SIG-M5 treated with dmso at 0.1 percent for 504 hours (cell line): ENCODE results near the gene TIMM29.

Experiments used
- DNase-seq: peaks from one replicate; lab custom pipeline; 2025; ENCODE audit not compliant: unreplicated experiment; lab: John Stamatoyannopoulos, UW

TIMM29 gene

DNA sequence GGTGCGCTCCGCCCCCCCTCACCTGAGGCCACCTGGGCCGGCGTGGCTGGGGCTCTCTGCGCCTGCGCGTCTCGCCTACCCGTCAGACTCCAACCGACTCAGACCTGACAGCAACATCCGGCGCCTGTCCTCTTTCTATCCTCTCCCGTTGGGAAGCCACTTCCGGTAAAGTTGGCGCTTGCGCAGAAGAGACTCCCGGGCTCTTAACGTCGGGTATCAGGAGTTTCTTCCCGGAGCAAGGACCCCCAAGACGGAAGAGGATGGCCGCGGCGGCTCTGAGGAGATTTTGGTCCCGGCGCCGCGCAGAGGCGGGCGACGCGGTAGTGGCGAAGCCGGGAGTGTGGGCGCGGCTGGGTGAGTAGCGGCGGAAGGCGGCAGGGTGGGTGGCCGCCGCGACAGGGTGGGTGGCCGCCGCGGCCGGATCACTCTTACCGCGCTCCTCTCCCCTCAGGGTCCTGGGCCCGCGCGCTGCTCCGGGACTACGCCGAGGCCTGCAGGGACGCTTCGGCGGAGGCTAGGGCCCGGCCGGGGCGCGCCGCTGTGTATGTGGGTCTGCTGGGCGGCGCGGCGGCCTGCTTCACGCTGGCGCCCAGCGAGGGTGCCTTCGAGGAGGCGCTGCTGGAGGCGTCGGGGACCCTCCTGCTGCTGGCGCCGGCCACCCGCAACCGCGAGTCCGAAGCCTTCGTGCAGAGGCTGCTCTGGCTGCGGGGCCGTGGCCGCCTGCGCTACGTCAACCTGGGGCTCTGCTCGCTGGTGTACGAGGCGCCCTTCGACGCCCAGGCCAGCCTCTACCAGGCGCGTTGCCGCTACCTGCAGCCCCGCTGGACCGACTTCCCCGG, at the start of gene TIMM29, which contains the start of gene YIPF2:
Gene TIMM29 (plus strand): TSS at position 249 of the 839 bp plus-strand sequence. CDS start 12 bp downstream, at position 261.
Gene YIPF2 (minus strand): TSS at position 77 of the 839 bp plus-strand sequence. CDS start 229 bp downstream, outside the sequence.
- peak; percentile 98 for DNase-seq

DNA sequence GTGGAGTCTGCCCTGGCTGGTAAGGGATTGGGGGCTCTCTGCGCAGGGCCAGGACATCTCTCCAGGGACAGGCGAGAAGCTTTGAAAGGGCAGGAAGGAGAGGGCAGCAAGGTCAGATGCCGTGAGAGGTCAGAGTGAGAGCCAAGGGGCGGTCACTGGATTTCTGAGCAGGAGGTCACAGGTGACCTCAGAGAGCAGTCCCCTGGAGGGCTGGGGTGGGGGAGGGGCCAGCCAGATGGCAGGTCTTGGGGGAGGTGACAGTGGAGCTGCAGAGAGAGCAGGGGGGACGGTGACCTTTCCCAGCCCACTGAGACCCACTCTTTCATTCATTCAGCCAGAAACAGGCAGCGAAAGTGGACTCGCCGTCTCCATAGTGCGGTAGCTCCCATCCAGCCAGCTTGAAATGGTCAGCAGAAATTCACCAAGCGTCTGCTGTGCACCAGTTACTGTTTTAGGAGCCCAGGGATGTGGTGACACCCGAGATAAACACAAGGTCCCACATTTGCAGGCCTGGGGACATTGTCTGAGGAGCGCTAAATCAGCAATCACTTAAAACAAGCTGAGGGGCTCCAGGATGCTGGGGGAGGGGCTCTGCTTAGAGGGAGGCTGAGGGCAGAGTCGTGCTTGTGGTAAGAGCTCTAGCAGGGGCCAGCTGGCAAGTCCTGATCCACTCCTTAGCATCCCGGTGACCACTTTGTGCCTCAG, 47.1 kb upstream of the TIMM29 start:
- no peak for DNase-seq

DNA sequence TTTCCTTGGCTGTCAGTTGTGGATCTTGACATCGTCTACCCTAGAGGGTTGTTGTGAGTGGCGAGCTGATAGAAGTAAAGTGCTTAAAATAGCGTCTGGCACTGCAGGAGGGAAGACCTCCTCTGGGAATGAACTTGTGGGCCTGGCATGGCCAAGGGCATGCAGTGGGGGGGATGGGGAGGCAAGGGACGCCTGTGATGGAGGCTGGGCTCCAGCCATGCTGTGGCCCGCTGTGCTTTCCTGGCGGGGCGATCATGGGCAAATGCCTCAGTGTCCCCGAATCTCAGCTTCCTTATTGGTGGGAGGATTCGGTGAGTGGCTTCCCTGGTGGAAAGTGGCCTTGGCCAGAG, 46.5 kb upstream of the TIMM29 start:
- DNase-seq: no peak

DNA sequence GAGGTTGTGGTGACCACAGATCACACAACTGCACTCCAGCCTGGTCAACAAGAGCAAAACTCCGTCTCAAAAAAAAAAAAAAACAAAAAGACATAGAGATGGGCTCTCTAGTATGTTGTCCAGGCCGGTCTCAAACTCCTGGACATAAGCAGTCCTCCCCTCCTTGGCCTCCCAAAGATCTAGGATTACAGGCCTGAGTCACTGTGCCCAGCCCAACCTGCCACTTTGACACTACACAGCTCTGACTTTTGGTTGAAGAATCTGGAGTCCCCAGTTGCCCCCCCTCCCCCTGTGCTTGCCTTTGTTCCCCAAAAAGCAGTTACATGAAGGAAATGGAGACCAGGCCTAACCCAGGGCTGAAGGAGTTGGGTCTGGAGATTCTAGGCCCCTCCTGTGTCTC, 44.3 kb upstream of the TIMM29 start:
- no peak for DNase-seq

DNA sequence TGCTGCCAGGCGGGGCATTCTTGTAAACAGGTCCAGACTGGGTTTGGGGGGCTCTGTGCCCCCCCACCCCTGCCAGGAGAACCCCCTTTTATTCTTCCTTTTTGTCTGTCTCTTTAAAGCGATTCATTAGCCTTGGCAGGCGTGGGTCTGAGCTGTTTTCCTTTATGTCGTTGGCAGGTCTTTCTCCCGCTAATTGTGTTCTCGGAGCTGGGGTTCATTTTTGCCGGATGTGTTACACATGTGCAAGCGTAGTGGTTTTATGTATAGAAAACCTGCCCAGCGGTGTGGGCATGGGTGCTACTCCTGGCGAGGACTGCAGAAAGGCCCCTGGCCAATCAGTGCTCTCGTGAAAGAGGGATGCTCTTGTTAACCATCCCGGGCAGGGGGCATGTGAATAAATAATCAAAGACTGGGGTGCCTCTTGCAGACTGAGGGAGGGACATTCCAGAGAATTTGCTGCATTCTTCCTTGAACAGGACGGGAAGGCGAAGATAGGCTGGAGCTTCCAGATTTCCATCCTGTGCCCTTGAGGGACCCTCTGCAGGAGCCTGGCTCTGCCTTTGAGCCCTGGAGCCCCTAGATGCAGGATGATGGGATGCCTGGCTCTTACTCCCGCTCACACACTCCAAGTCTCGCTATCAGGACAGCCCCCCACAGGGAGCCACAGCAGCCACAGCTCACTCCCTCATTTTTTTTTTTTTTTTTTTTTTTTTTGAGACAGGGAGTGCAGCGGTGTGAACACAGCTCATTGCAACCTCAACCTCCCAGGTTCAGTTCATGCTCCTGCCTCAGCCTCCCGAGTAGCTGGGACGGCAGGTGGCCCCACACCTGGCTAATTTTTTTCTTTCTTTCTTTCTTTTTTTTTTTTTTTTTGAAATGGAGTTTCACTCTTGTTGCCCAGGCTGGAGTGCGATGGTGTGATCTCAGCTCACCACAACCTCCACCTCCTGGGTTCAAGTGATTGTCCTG, 43.1 kb upstream of the TIMM29 start:
- no peak for DNase-seq

DNA sequence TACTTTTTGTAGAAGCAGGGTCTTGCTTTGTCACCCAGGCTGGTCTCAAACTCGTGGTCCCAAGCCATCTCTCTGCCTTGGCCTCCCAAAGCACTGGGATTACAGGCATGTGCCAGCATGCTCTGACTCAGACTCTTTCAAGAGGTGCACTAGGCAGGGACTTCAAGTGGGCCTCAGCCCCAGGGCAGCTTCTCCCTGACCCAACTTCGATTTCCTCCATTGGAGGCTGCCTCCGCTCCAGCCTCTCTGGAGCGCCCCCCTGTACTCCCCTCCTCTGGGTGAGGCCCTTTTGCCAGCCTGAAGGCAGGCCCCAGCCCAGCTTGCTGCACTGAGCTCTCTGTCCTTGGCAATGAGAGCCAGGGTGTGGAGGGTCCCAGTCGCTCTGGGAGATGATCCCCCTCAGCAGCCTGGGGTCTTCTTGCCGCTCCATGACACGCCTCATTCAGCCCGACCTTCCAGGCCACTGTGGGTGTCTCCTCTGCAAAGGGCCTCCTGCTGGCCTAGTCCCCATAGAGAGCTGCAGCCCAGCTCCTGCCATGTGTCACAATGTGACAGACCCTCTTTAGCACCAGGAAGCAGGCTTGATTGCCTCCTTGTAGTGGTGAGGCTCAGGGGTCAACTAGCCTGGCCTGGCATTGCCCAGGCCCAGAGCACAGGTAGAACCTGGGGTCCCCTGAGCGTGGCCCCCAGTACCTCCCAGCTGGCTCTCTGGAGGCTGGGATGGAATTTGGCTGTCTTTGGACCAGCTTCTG, 40.8 kb upstream of the TIMM29 start:
- no peak for DNase-seq

DNA sequence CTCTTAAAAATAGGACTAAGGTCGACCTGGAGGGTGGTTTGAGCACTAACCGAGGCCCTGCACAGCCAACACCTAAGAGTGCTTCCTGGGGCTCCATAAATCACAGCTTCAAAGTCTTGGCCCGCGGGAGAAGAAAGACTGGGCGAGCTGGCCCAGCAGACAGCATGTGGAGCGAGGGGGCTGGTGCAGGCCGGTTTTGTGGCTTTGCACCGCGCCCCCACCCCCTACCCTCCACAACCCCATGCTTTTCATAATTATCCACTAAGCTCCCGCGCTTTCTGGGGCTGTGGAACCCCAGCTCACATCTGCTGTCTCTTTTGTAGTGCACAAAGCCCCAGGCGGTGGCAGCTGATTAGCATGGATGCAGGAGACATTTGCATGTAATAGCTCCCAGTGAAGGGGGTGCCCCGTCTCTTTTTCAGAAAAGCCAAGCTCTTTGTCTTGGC, 40.2 kb upstream of the TIMM29 start:
- DNase-seq: no peak

DNA sequence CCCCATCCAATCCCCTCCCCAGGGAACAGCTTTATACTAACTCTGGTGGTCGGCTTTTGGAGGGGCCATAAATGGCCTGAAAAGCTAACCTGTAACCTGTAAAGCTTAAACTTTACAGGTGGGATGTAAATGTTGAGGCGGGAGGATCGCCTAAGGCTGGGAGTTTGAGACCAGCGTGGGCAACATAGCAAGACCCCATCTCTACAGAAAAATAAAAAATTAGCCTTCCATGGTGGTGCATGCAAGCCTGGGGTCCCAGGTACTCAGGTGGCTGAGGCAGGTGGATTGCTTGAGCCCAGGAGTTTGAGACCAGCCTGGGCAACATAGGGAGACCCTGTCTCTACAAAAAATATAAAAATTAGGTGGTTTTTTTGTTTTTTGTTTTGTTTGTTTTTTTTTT, 38.7 kb upstream of the TIMM29 start:
- DNase-seq: no peak

DNA sequence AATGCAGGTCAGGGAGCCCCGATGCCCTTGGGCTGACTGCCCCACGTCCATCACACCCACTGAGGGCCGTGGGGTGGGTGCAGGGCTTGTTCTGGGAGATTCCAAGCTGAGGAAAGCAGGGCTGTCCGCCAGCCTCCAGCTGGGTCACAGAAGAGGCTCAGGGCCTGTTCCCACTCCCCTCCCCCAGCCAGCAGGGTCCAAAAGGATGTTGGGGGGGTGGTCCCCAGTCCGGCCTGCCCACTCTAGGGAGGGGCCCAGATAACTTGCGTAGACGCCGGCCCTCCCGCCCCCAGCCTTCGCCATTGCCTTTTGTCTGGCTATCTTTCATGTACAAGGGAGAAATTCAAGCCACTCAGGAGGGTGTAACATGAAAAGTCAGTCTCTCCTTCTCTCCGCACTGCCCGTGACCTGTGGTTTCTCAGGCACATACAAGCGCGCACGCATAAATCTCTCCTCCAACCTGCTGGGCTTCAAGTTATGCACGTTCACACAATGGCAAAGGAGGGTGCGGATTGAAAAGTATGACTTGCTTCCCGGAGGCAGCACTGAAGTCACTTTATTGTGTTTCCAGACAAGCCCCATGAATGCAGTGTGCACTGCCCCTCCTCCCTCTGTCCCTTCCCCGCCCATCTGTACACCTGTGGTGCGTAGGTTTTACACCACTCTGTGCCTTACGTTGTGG, 37.1 kb upstream of the TIMM29 start:
- no peak for DNase-seq

DNA sequence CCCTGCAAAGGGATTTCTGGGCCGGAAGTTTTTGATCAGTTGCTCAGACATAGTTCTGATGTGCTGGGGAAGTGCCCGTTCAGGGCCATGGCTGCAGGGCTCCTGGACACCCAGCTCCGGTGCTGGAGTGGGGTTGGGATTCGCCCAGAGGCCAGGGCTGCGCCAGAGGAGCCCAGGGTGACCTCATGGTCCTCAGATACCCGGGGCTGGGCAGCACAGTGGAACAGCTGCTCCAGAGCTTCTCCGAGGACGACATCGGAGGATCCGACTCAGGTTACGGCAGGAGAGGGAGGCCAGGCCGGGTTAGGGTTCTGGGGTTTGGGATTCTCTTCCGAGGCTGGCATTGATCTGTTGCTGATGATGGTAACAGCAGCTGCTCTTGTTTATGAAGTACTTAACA, 36.4 kb upstream of the TIMM29 start:
- DNase-seq: no peak

DNA sequence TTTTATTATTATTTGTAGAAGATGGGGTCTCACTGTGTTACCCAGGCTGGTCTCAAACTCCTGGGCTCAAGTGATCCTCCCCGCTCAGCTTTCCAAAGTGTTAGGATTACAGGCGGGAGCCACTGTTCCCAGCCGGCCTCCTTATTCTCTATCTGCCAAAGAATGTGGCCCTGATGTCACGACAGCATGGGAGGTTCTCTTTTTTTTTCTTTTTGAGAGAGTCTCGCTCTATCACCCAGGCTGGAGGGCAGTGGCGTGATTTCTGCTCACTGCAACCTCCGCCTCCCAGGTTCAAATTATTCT, 33.7 kb upstream of the TIMM29 start:
- no peak for DNase-seq

DNA sequence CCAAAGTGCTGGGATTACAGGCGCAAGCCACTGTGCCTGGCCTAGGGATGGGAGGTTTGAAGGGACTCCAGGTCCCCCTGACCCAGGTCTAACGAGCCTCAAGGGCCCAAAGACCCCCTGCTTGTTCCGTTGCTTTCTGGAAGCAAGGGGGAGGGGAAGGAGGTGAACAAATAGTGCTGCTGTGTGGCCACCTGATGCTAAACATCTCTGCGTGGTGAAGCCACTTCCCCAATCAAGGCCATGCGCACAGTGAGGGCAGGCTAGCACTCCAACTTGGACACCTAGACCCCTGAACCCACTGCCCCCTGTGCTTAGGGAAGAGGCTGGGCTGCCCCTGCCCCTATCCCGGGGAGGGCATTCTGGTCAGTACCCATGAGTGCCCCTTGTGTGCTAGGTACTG, 33.2 kb upstream of the TIMM29 start:
- DNase-seq: no peak

DNA sequence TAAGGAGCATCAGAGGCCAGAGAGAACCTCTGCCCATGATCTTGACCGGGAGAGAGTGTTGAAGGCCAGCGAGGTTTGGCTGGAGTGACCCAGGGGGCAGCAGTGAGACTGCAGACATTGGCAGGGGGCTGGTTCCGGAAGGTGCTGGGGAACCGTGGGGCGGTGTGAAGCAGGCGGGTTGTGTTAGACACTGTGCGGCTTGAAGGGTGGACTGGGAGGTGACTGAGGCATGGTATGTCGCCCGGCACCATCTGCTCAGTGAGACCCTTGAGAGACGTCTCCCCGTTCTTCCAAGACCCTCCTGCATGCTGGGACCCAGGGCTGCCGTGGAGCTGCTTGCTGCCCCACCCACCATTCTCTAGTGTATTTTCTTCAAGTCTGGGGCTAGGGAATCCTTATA, 32.7 kb upstream of the TIMM29 start:
- no peak for DNase-seq

DNA sequence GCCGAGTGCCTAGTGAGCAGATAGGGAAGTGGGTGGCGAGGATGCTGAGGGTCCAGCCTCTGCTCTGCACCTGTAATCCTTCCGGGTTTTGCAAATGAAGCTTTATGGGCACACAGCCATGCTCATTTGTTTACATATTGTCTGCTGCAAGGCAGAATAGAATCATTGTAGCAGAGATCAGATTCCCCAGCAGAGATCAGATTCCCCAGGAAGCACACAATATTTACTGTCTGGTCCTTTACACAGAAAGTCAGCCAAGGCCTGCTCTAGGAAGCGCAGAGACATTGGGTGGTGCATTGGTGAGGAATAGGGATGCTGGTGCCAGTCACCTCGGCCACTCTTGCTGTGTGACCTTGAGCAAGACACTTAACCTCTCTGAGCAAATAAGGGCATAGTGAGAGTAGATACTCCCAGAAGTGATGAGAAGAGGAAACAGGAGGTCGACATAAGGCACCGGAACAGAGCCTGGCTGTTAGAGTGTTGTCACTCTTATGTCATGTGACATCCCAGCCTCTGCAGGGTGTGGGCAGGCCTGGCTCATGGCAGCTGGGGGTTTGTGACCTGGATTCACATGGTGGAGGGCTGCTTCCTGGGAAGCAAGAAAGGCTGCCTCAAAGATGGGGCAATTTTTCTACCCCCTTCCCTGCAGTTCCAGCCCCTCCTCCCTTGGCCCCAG, 31.6 kb upstream of the TIMM29 start:
- DNase-seq: peak; percentile 53

DNA sequence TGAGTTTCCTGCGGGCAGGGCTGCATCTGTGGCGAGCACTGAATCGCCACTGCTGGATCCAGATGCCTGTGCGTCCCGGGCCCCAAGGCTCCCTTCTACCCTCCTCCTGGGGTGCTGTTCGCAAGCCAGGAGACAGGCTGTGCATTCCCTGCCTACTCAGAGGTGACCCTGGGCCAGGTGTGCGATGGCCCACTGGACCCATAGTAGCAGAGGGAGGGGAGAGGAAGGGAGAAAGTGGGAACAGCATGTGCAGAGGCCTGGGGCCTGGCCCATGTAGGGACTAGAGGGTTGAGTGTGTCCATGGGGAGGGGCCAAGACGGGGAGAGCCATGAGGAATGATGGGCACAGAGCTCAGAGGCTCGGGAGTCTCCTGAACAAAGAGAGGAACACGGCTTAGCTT, 30.0 kb upstream of the TIMM29 start:
- no peak for DNase-seq

DNA sequence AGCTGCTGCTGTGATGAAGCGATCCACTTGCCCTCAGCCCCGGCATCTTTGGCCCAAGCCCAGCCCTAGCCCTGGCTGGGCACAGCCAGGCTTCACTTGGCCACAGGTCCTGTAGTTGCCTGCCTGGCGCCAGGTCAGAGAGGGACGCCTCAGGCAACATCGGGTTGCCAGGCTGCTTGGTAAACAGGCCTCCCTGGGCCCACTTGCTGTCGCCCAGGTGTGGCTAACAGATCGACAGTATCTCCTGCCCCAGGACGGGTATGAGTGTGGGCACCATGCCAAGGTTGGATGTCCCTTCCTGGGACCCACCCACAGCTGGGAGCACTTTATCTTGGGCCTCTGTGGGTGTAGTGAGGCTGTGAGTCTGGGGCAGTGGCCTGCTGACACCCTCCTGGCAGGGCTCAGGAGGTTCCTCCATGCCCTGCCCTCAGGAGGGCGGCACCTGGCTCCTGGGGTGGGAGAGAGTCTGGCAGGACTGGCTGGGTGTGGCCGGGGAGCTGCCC, 29.4 kb upstream of the TIMM29 start:
- peak; percentile 55 for DNase-seq

DNA sequence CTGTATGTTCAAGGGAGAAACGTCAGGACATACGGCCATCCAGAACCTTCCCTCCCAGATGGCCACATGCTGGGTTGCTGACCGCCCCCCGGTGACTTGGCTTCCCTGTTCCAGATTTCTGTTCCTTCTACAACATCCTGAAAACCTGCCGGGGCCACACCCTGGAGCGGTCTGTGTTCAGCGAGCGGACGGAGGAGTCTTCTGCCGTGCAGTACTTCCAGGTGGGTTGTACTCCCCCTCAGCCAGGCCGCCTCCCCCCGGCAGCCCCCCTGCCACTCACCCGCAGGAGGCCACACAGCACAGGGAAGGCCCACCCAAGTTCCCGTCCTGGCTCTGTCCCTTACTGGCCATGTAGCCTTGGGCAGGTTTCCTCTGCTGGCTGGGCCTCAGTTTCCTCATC, 20.7 kb upstream of the TIMM29 start:
- no peak for DNase-seq

DNA sequence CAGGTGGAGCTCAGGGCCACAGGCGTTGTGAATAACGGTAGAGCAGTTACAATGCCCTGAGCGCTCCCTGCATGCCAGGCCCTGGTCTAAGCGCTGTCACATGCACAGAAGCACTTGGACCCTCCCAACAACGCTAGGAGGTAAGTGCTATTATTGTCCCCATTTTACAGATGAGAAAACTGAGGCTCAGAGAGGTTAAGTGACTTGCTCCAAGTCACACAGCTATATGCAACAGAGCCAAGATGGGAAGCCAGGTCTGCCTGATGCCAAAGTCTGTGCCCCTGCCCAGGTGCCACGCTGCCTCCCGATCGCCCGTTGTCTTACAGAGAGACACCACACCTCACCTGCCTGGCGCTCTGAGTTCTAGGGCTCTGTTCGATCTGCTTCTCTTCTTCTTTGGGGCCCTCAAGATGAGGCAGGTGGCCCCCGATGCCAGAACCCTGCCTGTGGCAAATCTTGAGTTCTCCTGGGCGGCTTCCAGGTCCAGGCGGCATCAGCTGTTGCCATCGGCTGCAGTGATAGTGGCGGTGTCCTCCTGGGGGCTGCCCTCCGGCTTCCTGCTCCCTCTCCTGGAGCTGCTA, 20.1 kb upstream of the TIMM29 start:
- no peak for DNase-seq
